Breast epithelium (tissue), 4 donors: ENCODE results near the gene USP8. TPM values are rescaled to one million over a fixed set of nuclear protein-coding genes. Genes with fewer than 3 reads are reported as not detected.

Experiments
- DNase-seq, 2 donors: peaks; one replicate each; pipeline ENCODE4 v3.0.0-alpha.2; 2019; ENCODE audit warnings: low spot score in 2 of 2
- H3K27ac ChIP-seq, 2 donors: fragments of 200-600 bp; sonication (generic) in 1 of 2; one replicate each; pipeline ENCODE4 v1.5.1; 2016 to 2019; ENCODE audit warnings: mild to moderate bottlenecking in 1 of 2
- H3K27me3 ChIP-seq, 2 donors: fragments of 200-600 bp; sonication (generic) in 1 of 2; one replicate each; pipeline versions ENCODE4 v1.5.1 to v1.6.0; 2017 to 2019; ENCODE audit warnings: control low read depth in 1 of 2, mild to moderate bottlenecking in 1 of 2
- H3K36me3 ChIP-seq: fragments of 200-600 bp; one replicate; pipeline ENCODE4 v1.5.1; 2019
- H3K4me1 ChIP-seq, 2 donors: fragments of 200-600 bp; sonication (generic); one replicate each; pipeline ENCODE4 v1.5.1; 2016 to 2019; ENCODE audit warnings: control low read depth in 1 of 2
- H3K4me3 ChIP-seq, 3 donors: fragments of 200-600 bp; sonication (generic); 1 replicate in 2 of 3; 2 replicates in 1 of 3; pipeline ENCODE4 v1.5.1; 2016 to 2019; ENCODE audit warnings: mild to moderate bottlenecking in 3 of 3, moderate library complexity in 2 of 3
- H3K9me3 ChIP-seq, 2 donors: fragments of 200-600 bp; sonication (generic) in 1 of 2; one replicate each; pipeline ENCODE4 v1.5.1; 2016 to 2019; ENCODE audit warnings: control low read depth in 1 of 2
- POLR2A ChIP-seq: fragments of 450-650 bp; IDR thresholded peaks from one replicate; pipeline ENCODE4 v1.6.1; 2016; ENCODE audit warnings: antibody characterized with exemption, mild to moderate bottlenecking, moderate library complexity
- POLR2AphosphoS5 ChIP-seq, 3 donors: sonication (generic); formaldehyde crosslinking; IDR thresholded peaks; one replicate each; pipeline ENCODE4 v1.6.1; 2017; ENCODE audit warnings: antibody characterized with exemption in 3 of 3
- intact Hi-C: fragments of 100-400 bp; cut with DNase I; formaldehyde crosslinking; loops from one replicate; pipeline ENCODE4 v1.15.1; 2023; ENCODE audit warnings: low total_unique reads
- total RNA-seq, 3 donors: library from RNA; depleted of rRNA; stranded (reverse); fragments of >200 nt; gene quantifications; one replicate each; pipeline ENCODE4 v1.1.0, GENCODE V29; 2016
- TF ChIP-seq, protein P1 (sequence below), 3 donors: fragments of 450-650 bp; IDR thresholded peaks; one replicate each; pipeline ENCODE4 v1.5.1; 2016 to 2017; ENCODE audit warnings: antibody characterized with exemption in 3 of 3, mild to moderate bottlenecking in 3 of 3, moderate library complexity in 3 of 3

USP8 gene
- total RNA-seq, 3 donors from 2014 or later = 40.6 to 84.7 (median 47.2) TPM

DNA sequence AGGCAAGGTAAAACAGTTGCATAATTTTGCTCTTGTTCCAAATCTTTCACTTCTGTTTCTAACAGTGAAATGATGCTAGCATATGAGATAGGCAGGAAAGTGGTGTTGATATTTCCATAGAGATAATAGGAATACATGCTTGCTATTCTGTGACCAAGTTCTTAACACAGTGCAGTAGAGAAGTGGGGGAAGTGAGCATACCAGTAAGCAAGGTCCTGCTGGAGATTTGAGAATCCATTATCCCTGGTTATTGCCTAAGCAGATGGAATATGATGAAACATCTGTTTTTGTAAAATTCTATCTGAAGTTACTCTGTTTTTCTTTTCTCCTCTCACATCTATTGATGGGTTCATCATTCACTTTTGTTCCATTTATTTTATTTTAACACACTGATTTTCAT lies 28.7 kb downstream of the USP8 start:
- Histone ChIP-seq H3K36me3 (no peaks in the 10 kb centered on the region), H3K27ac (no peak overlapping the region)
- TF ChIP-seq POLR2A (no peak), POLR2AphosphoS5 (IDR thresholded peaks at IDR 0.05) (no peak)
- TF ChIP-seq, protein P1, sequence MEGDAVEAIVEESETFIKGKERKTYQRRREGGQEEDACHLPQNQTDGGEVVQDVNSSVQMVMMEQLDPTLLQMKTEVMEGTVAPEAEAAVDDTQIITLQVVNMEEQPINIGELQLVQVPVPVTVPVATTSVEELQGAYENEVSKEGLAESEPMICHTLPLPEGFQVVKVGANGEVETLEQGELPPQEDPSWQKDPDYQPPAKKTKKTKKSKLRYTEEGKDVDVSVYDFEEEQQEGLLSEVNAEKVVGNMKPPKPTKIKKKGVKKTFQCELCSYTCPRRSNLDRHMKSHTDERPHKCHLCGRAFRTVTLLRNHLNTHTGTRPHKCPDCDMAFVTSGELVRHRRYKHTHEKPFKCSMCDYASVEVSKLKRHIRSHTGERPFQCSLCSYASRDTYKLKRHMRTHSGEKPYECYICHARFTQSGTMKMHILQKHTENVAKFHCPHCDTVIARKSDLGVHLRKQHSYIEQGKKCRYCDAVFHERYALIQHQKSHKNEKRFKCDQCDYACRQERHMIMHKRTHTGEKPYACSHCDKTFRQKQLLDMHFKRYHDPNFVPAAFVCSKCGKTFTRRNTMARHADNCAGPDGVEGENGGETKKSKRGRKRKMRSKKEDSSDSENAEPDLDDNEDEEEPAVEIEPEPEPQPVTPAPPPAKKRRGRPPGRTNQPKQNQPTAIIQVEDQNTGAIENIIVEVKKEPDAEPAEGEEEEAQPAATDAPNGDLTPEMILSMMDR (IDR thresholded peaks at IDR 0.05) = no peak

DNA sequence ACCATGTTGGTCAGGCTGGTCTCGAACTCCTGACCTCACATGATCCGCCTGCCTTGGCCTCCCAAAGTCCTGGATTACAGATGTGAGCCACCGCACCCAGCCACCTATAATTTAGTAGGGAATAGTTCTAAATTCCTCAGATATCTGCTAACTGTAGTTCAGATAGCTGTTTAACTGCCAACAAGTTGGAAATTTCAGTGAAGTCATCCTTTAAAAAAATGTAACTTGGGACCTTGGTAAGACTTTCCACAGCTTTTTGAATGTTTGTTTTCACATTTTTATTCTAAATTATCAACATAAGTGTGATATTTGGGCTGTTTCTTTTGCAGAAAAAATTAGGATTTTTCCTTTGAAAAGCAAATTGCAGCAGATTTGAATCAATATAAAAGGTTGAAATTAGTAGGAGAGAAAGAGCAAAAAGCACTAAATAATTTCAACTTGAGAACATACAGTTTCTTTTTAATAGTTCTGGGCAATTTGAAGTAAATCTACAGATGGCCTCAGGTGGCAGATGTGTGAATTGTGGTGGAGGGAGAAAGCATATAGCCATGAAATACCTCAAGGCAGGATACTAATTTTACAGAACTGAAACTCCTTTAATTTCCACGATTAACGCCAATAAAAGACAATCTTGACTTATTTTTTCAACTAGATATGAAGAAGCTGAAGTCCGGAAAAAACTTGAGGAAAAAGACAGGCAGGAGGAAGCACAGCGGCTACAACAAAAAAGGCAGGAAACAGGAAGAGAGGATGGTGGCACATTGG lies 34.3 kb downstream of the USP8 start:
- TF ChIP-seq POLR2AphosphoS5 (IDR thresholded peaks at IDR 0.05) = no peak
- no peak for TF ChIP-seq POLR2A
- TF ChIP-seq, protein P1 (IDR thresholded peaks at IDR 0.05) = no peak
- DNase-seq = no peak
- H3K36me3 ChIP-seq = no peaks in the 10 kb centered on the region
- intact Hi-C loops = no loop called here
- no peaks in the 10 kb centered on the region for H3K9me3 ChIP-seq
- no peaks in the 10 kb centered on the region for H3K4me1 ChIP-seq
- H3K4me3 ChIP-seq = no peak overlapping the region
- no peak overlapping the region for H3K27ac ChIP-seq
- H3K27me3 ChIP-seq = no peaks in the 10 kb centered on the region

More for the DNA sequence above, 28.7 kb downstream of the USP8 start:
- Histone ChIP-seq H3K4me3 (no peak overlapping the region), H3K4me1 (no peaks in the 10 kb centered on the region), H3K27me3 (no peaks in the 10 kb centered on the region), H3K9me3 (no peaks in the 10 kb centered on the region)
- DNase-seq = no peak
- intact Hi-C loops = no loop called here

DNA sequence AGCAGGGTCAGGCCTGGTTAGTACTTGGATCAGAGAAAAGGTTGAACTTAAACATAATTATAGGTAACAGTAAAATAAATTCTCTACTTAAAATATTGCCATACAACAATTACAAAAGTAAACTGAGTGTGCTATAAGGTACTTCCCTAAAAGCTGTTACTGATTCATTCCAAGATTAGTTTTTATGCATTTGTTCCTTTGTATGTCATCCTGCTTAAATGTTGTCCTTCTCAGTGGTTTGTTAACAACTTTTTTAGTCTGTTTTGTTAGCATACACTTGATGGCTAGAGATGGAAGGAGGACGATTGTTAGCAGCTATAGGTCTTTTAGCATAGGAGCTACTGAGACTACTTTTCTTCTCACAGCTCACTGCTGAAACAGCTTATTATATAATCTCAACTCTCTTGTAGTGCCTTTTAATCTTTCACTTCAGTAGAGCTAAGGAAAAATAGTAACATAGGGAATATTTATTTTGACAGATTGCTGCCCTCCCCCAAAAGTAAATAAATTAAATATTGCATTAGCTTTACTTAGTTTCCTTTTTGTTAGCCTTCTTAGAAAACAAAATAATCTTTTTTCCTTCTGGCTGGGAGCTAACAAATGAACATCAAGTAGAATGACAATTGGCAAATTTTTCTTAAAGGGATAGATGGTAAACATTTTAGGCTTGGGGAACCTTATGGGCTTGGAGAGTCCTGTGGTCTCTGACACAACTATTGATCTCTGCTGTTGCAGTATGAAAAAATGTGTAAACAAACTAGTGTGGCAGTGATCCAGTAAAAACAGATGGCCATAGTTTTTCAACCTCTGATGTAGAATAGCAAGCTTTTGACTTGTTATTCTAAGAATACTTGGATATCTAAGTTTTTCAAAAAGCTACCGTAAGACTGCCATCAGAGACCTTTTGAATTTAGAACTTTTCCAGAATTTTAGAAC lies 39.5 kb downstream of the USP8 start:
- intact Hi-C loops = no loop called here
- Histone ChIP-seq H3K36me3 (no peaks in the 10 kb centered on the region), H3K27ac (peak overlapping the region in 1 of 2 donors; percentile 8), H3K9me3 (no peaks in the 10 kb centered on the region), H3K27me3 (no peaks in the 10 kb centered on the region), H3K4me3 (no peak overlapping the region), H3K4me1 (no peaks in the 10 kb centered on the region)
- TF ChIP-seq POLR2AphosphoS5 (IDR thresholded peaks at IDR 0.05) (no peak), POLR2A (no peak)
- TF ChIP-seq, protein P1 (IDR thresholded peaks at IDR 0.05) = no peak
- DNase-seq = no peak

DNA sequence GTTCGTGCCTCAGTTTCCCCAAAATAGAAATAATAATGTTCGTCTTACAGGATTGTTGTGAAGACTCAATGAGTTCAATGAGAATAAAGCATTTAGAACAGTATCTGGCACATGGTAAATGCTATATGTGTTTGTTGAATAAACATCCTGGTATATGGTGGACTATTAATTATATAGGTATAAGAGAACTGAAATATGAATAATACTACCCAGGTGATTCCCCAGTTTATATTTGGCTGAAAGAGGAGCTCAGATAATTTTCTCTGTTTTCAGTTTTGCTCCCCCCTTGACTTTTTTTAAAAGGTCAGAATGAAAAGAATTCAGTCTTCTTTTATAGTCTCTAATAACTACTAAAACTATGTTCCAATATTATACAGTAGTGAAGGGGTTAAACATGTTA lies 46.9 kb downstream of the USP8 start:
- no peak for DNase-seq
- Histone ChIP-seq H3K27ac (no peak overlapping the region), H3K27me3 (no peaks in the 10 kb centered on the region), H3K4me3 (no peak overlapping the region), H3K4me1 (no peaks in the 10 kb centered on the region), H3K36me3 (no peaks in the 10 kb centered on the region), H3K9me3 (no peaks in the 10 kb centered on the region)
- no peak for TF ChIP-seq POLR2A
- TF ChIP-seq, protein P1 (IDR thresholded peaks at IDR 0.05) = no peak
- no peak for TF ChIP-seq POLR2AphosphoS5 (IDR thresholded peaks at IDR 0.05)
- intact Hi-C loops = no loop called here

DNA sequence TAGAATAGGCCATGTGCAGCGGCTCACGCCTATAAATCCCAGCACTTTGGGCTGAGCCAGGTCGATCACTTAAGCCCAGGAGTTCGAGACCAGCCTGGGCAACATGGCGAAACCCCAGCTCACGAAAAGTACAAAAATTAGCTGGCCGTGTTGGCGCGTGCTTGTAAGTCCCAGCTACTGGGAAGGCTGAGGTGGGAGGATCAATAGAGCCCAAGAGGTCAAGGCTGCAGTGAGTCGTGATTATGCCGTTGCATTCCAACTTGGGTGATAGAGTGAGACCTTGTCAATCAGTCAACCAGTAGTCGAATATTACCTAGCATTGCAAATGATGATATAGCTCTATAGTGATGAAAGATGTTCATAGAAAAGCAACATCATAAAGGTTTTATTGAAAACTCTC lies 51.9 kb downstream of the USP8 start:
- no peak overlapping the region for H3K27ac ChIP-seq
- no peaks in the 10 kb centered on the region for H3K27me3 ChIP-seq
- no peak for TF ChIP-seq POLR2AphosphoS5 (IDR thresholded peaks at IDR 0.05)
- TF ChIP-seq, protein P1 (IDR thresholded peaks at IDR 0.05) = no peak
- no peak for TF ChIP-seq POLR2A
- H3K36me3 ChIP-seq = peaks cover 8% of the 10 kb centered on the region
- H3K4me3 ChIP-seq = no peak overlapping the region
- H3K4me1 ChIP-seq = no peaks in the 10 kb centered on the region
- H3K9me3 ChIP-seq = no peaks in the 10 kb centered on the region
- no peak for DNase-seq
- intact Hi-C loops = no loop called here
